Measurements from ENCODE around the gene CNTNAP2. TPM values are rescaled to one million over a fixed set of nuclear protein-coding genes. Genes with fewer than 3 reads are reported as not detected.

The CNTNAP2 gene
- total and polyA plus RNA-seq, 7 donors = 0.60 to 2.4 (median 1.7) TPM

DNA sequence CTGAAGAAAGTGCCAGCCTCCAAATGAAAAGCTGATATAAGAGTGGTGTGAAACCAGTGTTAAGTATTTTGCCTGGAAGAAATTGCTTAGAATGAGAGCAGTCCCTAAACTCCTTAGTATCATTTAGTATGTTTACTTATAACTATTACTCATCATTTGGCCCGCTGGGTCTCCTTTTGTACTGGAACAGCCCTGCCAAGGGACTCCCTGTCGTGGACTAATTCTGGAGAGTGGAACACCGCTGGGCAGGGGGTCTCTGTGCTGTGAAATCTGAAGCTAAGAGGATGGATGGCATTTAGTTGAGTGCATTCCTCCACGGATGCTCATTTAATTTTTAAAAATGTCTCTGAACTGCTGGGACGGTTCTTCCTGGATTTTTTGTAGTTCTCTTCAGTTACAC, 1584.1 kb downstream of the CNTNAP2 start:
- Histone ChIP-seq H3K36me3 (no peaks in the 10 kb centered on the region), H3K4me1 (no peaks in the 10 kb centered on the region), H3K9me3 (no peaks in the 10 kb centered on the region), H3K4me3 (no peak overlapping the region), H3K27me3 (no peaks in the 10 kb centered on the region), H3K27ac (no peak overlapping the region)
- TF ChIP-seq, protein P1, sequence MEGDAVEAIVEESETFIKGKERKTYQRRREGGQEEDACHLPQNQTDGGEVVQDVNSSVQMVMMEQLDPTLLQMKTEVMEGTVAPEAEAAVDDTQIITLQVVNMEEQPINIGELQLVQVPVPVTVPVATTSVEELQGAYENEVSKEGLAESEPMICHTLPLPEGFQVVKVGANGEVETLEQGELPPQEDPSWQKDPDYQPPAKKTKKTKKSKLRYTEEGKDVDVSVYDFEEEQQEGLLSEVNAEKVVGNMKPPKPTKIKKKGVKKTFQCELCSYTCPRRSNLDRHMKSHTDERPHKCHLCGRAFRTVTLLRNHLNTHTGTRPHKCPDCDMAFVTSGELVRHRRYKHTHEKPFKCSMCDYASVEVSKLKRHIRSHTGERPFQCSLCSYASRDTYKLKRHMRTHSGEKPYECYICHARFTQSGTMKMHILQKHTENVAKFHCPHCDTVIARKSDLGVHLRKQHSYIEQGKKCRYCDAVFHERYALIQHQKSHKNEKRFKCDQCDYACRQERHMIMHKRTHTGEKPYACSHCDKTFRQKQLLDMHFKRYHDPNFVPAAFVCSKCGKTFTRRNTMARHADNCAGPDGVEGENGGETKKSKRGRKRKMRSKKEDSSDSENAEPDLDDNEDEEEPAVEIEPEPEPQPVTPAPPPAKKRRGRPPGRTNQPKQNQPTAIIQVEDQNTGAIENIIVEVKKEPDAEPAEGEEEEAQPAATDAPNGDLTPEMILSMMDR (IDR thresholded peaks at IDR 0.05) = no peak
- TF ChIP-seq POLR2A (IDR thresholded peaks at IDR 0.05) (no peak), POLR2AphosphoS5 (IDR thresholded peaks at IDR 0.05) (no peak), EP300 (IDR thresholded peaks at IDR 0.05) (no peak)
- DNase-seq = no peak
- 72 to 75% methylated on average over 5 of the region's 5 CpGs for WGBS, 2 donors
- intact Hi-C loops (cut with DNase I) = no loop called here

DNA sequence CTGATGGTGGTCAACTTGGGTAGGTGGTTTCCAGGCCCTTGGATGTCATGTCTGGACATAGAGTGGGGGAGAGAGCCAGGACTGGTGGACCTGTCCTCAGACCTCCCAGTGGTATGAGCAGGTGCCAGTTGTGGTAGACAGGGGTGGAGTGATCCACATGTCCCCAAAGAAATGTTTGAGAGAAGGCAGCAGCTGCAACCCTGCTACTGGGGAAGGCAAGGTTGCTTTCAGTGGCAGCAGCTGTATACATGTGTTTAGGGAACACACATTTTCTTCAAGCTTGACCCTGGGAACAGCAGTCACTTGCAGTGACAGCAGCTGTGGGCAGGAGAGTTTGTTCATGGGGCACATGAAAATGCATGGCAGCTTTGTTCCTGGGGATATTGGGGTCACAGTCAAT, 1591.3 kb downstream of the CNTNAP2 start:
- no peak for DNase-seq
- Histone ChIP-seq H3K27ac (no peak overlapping the region), H3K4me1 (no peaks in the 10 kb centered on the region), H3K9me3 (peaks cover 0 to 7% (median 0%) of the 10 kb centered on the region in 4 donors), H3K27me3 (no peaks in the 10 kb centered on the region), H3K4me3 (no peak overlapping the region), H3K36me3 (no peaks in the 10 kb centered on the region)
- TF ChIP-seq, protein P1 (IDR thresholded peaks at IDR 0.05) = no peak
- TF ChIP-seq POLR2AphosphoS5 (IDR thresholded peaks at IDR 0.05) = no peak
- TF ChIP-seq POLR2A (IDR thresholded peaks at IDR 0.05) = no peak
- no peak for TF ChIP-seq EP300 (IDR thresholded peaks at IDR 0.05)
- intact Hi-C loops (cut with DNase I) = no loop called here

DNA sequence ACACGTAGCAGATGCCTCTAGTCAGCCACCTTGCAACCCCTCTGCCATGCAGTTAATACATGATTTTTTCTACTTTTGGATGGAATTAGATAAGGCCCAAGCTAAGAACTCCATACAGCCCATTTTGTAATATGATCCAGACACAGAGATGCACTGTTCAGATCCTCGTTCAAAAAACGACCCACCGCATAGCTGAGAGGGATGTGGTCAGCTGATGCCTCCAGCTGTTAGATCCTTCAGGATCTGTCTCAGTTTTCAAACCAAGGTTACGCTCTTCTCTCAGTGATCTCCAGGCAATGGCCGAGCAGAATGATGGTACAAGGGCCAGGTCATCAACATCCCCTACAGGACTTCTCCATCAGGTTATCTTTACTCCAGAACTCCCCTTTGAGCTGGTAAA, 1592.3 kb downstream of the CNTNAP2 start:
- H3K9me3 ChIP-seq = peaks cover 0 to 7% (median 0%) of the 10 kb centered on the region in 4 donors
- H3K36me3 ChIP-seq = no peaks in the 10 kb centered on the region
- DNase-seq = no peak
- no peak overlapping the region for H3K27ac ChIP-seq
- no peak overlapping the region for H3K4me3 ChIP-seq
- TF ChIP-seq, protein P1 (IDR thresholded peaks at IDR 0.05) = no peak
- TF ChIP-seq POLR2AphosphoS5 (IDR thresholded peaks at IDR 0.05) (no peak), EP300 (IDR thresholded peaks at IDR 0.05) (no peak), POLR2A (IDR thresholded peaks at IDR 0.05) (no peak)
- H3K4me1 ChIP-seq = no peaks in the 10 kb centered on the region
- H3K27me3 ChIP-seq = no peaks in the 10 kb centered on the region
- WGBS, 2 donors = 85 to 88% methylated on average over 6 of the region's 6 CpGs
- intact Hi-C loops (cut with DNase I) = no loop called here

DNA sequence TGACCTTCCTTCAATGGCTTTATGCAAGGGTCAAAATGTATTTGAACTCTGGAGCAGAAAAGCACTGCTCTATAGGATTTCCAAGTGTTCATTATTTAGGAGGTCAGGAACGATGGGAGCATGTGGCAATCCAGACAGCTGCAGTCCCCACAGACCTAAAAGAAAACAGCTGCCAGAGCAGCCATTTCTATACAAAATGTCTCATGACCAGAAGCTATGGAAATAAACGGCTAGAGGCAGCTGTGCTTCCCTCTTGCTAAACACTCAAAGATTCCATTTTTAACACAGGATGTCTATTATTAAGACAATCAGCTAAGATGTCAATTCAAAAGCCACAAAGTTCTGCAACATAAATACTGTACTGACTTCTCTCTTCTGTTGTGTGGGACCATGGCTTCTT, 1594.8 kb downstream of the CNTNAP2 start:
- Histone ChIP-seq H3K9me3 (peaks cover 0 to 4% (median 0%) of the 10 kb centered on the region in 4 donors), H3K4me1 (no peaks in the 10 kb centered on the region), H3K27me3 (no peaks in the 10 kb centered on the region), H3K27ac (no peak overlapping the region), H3K36me3 (no peaks in the 10 kb centered on the region), H3K4me3 (no peak overlapping the region)
- no peak for DNase-seq
- TF ChIP-seq POLR2AphosphoS5 (IDR thresholded peaks at IDR 0.05) (no peak), POLR2A (IDR thresholded peaks at IDR 0.05) (no peak), EP300 (IDR thresholded peaks at IDR 0.05) (no peak)
- TF ChIP-seq, protein P1 (IDR thresholded peaks at IDR 0.05) = no peak
- intact Hi-C loops (cut with DNase I) = no loop called here
- 20 to 70% methylated on average over 2 of the region's 2 CpGs for WGBS, 2 donors
